Superior temporal gyrus (tissue), 1 donor: Measurements from ENCODE around the gene AMZ1.
A peak's percentile ranks its signal among the peaks of the same experiment; 100 is the strongest.

Experiments used
- DNase-seq: peaks from one replicate; pipeline ENCODE4 v3.0.0-alpha.2; 2016; ENCODE audit errors: extremely low spot score

Gene AMZ1

GRCh38 chr7:2750004-2750407 lies 62.0 kb downstream of the AMZ1 start:
- no peak for DNase-seq

- no peak for DNase-seq
Measured at GRCh38 chr7:2751086-2751485, 63.1 kb downstream of the AMZ1 start.

DNA sequence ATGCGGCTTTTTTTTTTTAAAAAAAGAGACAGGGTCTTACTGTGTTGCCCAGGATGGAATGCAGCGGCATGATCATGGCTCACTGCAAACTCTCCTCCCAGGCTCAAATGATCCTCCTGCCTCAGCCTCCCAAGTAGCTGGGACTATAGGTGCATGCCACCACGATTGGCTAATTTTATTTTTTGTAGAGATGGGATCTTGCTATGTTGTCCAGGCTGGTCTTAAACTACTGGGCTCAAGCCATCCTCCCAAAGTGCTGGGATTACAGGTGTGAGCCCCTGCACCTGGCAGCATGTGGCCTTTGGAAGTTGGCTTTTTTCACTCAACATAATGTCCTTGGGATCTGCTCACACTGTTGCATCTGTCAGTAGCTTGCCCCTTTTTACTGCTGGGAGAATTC lies 65.1 kb downstream of the AMZ1 start:
- DNase-seq, result no peak

- peak; percentile 80 for DNase-seq
Measured at GRCh38 chr7:2754086-2754485, 66.1 kb downstream of the AMZ1 start.

- no peak for DNase-seq
Measured at GRCh38 chr7:2754912-2755311, 66.9 kb downstream of the AMZ1 start.

DNA sequence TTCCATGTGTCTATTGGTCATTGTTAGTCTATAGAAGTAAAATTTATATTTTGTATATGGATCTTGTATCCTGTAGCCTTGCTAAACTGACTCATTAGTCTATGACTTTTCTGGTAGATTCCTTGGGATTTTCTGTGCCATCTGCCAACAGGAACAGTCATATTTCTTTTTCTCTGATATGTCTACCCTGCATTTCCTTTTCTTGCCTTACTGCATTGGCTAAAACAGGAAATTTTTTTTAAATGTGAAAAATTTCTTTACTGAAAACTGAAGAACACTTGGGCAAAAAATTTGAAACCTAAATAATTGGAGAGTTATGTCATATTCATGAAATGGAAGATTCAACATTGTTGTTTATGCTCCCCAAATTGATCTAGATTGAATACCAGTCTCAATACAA lies 67.5 kb downstream of the AMZ1 start:
- DNase-seq, result no peak

DNA sequence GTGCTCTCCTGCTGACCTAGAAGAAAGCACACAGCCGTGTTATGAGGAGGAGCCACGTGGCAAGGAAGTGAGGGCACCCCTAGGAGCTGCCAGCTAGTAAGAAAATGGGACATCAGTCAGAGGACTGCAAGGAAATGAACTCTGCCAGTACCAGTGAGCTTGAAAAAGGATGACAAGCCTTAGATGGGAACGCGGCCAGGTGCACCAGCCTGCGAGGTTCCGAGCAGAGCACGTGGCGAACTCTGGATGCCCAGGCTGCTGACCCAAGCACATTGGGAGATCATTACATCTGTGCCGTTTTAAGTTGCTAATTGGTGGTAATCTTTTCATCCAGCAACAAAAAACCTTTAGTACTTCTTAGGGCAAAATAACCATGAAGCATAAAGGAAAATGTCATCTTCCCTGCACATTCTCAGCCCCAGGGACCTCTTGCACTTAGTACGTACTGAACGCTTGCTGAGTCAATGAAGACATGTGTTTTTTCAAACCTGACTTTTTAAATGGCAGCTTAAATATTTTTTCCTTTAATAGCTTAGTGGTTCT lies 69.4 kb downstream of the AMZ1 start:
- peak; percentile 53 for DNase-seq

DNA sequence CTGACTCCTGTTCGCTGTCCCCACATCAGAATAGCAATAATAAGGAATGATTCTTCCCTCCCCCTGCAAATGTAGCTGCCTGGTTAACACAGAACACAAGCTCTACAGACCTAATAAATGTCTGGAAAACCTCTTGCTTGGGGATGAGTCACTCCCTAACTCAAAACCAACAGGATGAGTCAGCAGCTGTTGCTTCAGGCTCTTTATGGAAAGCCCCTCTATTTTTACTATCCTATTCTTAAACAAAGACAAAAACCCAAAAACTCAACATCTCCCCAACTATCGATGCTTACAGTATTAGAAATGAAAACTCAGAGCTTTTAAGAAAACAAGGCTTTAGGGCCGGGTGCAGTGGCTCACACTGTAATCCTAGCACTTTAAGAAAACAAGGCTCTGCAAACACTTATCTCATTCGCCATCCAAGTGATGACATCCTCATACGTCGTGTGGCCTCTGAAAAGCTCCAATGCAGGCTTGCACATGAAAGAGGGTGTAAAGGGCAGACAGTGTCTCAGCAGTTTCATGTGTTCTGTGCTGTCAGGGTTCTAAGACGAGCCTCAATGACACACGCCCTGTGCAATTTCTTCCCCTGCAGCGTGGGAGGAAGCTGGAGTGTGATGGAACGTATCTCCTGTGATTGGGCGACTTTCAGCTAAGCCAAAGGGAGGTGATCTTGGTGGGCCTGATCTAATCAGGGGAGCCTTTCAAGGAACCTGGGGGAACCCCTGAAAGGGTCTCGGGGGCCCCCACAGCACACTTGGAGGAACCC lies 70.1 kb downstream of the AMZ1 start:
- DNase-seq, result peak; percentile 77

DNA sequence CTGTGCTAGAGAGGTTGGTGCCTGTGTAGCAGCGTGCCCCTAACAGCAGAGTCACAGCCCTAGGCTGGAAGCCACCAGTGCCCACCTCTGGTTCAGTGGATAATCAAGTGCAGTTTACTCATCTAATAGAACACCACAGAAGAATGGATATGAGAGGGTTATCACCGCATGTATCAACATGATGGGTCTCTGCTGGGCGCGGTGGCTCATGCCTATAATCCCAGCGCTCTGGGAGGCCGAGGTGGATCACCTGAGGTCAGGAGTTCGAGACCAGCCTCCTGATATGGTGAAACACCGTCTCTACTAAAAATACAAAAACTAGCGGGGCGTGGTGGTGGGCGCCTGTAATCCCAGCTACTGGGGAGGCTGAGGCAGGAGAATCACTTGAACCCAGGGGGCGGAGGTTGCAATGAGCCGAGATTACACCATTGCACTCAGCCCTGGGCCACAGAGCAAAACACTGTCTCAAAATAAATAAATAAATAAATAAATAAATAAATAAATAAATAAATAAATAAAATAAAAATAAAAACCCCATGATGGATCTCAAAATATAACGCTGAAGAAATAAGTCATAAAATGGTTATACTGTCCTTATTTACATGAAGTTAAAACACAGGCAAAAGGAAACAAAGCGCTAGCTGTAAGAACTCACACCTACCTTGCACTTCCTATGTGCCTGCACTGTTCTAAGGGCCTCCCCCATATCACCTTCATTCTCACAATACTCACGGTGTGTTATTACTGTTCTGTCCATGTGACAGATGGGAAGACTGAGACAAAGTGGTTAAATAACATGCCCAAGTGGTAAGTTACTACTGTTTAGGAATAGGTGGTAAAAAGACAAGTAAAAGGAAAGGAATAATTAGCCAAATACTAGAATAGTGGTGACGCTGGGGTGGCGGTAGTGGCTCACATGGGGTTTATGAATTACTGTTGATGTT lies 70.9 kb downstream of the AMZ1 start:
- peak; percentile 22 for DNase-seq

DNA sequence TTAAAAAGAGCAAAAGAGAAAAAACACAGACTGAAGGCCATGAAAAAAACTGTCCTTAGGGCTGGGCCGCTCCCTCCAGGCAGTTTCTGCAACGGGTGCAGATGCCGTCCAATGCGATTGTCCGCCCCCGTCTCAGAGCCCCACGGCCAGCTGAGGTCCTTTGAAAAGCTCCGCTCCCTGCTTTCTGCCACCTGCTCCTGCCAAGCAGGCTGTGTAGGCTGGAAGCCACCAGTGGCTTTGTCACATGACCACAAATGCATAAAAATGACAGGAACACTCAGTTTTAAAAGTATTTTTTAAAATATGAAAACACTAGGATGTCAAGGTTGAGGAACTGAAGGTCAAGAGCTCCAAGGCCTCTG lies 71.7 kb downstream of the AMZ1 start:
- DNase-seq, result peak; percentile 75

DNA sequence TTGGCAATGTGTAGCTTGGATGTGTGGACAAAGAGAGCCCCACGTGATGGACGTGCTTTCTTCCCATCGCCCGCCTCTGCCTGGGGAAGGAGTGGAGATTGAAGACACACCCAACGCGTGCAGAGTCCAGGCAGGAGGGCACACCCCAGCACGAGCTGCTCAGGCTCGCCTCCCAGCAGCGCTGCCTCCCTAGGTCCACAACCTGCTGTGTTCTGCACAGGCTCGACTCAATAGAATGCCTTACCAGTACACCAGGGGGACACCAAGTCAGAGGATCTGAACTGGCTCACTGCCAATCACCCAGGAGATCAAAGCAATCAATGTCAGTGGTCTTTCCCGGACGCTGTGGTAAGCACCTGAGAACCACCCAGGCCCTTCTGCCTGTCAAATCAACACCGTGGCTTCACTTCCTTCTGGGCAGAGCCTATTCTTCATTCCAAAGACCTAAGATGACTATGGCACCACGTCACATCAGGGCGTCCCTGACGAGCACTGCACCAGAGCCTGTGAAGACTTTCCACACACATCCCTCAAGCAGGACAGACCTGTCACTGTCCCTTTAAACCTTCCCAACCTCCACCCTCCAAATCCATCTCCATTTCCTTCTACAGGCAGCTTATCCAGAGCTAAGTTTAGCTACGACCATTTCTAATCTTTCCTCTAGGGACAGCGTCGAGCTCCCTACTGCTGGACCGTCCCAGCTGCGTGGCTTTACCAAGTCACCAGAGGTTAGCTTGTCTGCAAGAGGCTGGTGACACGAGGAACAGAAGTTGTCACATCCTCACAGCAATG lies 72.3 kb downstream of the AMZ1 start:
- DNase-seq, result peak; percentile 71

- peak; percentile 29 for DNase-seq
Measured at GRCh38 chr7:2761131-2761624, 73.2 kb downstream of the AMZ1 start.

DNA sequence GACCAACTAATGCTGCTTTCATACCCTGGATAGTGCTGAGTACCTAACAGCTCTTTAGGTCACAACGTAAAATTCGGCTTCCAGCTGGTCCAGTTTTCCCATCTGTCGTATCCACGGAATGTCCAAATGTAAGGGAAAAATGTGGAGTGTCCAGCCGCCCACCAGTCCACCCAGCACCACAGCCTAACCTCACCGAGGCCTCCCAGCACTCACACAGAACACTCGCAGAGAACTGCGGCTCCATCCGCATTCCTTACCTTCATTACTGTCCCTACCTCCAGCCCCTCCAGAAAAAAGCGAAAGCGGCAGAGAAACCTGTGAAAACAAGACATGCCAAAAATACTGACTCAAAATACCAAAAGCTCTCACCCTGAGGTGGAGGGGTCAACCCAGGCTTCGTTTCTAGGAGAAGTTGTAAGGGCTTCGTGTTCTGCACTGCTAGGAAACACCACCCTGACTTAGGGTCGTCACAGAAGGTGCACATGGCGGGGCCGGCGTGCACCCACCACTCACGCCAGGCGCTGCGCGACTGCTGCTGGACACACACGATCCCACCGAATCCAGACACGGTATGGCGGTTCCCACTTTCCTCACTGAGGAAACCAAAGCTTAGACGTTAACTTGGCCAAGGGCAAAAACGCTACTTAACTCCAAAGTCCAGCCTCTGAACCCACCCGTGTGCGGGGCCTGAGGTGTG lies 73.9 kb downstream of the AMZ1 start:
- no peak for DNase-seq

DNA sequence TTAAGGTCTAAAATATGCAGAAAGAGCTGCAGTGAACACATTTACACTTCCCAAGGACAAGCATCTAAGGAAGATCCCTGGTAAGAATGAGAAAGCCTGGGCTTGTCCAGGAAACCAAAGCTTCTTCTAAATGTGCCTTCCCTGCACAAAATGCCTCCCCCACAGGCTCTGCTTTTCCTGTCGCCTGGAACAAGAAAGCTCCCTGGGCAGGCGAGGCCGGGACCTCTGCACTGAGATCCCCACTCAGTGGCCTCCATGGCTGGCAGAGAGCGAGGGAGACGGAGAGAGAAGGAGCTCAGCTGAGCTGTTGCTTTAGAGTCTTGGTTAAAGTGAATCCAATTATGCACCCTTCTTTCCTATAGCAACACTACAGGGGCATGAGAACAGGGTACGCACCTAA lies 75.6 kb downstream of the AMZ1 start:
- DNase-seq, result no peak

DNA sequence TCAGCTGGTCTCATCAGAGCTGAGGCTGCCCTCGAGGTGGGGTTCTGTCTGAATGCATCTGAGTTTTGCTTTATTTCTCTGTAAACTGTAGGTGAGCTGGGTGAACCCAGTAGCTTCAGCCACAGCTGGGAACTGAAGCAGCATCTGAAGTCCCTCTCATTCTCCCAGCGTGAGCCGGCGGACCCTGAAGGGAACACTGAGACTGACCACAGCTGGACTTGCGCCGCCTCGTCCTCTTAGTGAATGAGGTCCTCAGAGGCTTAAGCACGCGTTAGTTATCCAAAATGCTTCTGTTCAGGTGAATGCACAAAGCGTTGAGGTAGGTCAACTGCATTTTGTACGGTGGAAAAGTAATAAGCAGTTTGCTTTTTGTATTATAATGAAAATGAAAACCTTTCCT lies 76.6 kb downstream of the AMZ1 start:
- no peak for DNase-seq
